Stomach (tissue), 4 donors: ENCODE results near the gene TMEM132D.

ENCODE experiments used
- EP300 ChIP-seq: sonication (generic); formaldehyde crosslinking; IDR thresholded peaks from one replicate; pipeline ENCODE4 v1.6.1; 2017; ENCODE audit warnings: antibody characterized with exemption
- POLR2A ChIP-seq, 4 donors: fragments of 450-650 bp; IDR thresholded peaks; one replicate each; pipeline ENCODE4 v1.6.1; 2016; ENCODE audit warnings: antibody characterized with exemption in 4 of 4, control low read depth in 2 of 4, mild to moderate bottlenecking in 1 of 4, moderate library complexity in 1 of 4
- POLR2AphosphoS5 ChIP-seq, 3 donors: sonication (generic); formaldehyde crosslinking; IDR thresholded peaks; one replicate each; pipeline ENCODE4 v1.6.1; 2016; ENCODE audit warnings: antibody characterized with exemption in 3 of 3
- TF ChIP-seq, protein P1 (sequence below), 7 experiments: fragments of 450-650 bp in 4 of 7; fragments of 200-600 bp in 3 of 7; sonication (generic) in 3 of 7; IDR thresholded peaks; one replicate each; pipeline ENCODE4 v1.5.1; 2016 to 2019; ENCODE audit warnings: antibody characterized with exemption in 7 of 7, control low read depth in 2 of 7, mild to moderate bottlenecking in 1 of 7

DNA sequence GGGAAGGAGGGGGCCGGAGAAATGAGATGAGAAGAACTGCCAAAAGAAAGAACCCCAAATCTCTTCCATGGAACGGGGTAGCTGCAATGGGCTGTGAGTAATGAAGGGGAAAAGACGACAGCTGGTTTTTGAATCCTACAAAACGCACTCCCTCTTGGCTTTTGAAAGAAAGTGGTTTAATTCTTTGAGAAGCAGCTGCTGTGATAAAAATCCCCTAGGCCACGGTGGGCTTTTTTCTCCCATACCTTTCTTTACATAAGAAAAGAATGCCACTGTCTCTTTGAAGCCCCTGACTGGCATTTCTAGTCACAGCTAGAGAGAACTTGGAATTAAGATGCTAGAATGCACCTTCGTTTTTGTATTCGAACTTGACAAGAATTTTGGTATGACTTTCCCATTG lies 564.5 kb downstream of the TMEM132D start:
- TF ChIP-seq, protein P1, sequence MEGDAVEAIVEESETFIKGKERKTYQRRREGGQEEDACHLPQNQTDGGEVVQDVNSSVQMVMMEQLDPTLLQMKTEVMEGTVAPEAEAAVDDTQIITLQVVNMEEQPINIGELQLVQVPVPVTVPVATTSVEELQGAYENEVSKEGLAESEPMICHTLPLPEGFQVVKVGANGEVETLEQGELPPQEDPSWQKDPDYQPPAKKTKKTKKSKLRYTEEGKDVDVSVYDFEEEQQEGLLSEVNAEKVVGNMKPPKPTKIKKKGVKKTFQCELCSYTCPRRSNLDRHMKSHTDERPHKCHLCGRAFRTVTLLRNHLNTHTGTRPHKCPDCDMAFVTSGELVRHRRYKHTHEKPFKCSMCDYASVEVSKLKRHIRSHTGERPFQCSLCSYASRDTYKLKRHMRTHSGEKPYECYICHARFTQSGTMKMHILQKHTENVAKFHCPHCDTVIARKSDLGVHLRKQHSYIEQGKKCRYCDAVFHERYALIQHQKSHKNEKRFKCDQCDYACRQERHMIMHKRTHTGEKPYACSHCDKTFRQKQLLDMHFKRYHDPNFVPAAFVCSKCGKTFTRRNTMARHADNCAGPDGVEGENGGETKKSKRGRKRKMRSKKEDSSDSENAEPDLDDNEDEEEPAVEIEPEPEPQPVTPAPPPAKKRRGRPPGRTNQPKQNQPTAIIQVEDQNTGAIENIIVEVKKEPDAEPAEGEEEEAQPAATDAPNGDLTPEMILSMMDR (IDR thresholded peaks at IDR 0.05), result no peak
- TF ChIP-seq POLR2A (IDR thresholded peaks at IDR 0.05), result no peak
- TF ChIP-seq EP300, result no peak
- no peak for TF ChIP-seq POLR2AphosphoS5 (IDR thresholded peaks at IDR 0.05)
